CD4-positive, alpha-beta T cell treated with Interleukin-4 for 1 hour (primary cell): ENCODE results near the gene RAB14.
A peak's percentile ranks its signal among the peaks of the same experiment; 100 is the strongest.
"Not testable (repeated sequence)": the region's sequence is repeated elsewhere in the genome, so short reads cannot be mapped to it uniquely, and the experiment has no call there.

Experiments
- DNase-seq, 2 donors: peaks; one replicate each; pipeline ENCODE4 v3.0.0-alpha.2; 2020 to 2022

The RAB14 gene

GRCh38 chr9:121153642-121154041 is 48.0 kb downstream of the RAB14 start:
- DNase-seq = no peak

GRCh38 chr9:121150188-121150587 is 51.5 kb downstream of the RAB14 start:
- DNase-seq = no peak

- DNase-seq = no peak
Observed at GRCh38 chr9:121144482-121144881, 57.2 kb downstream of the RAB14 start.

GRCh38 chr9:121143771-121144170 is 57.9 kb downstream of the RAB14 start:
- DNase-seq = no peak

- no peak for DNase-seq
Observed at GRCh38 chr9:121141706-121142105, 60.0 kb downstream of the RAB14 start.

- DNase-seq = no peak
Observed at GRCh38 chr9:121141306-121141705, 60.4 kb downstream of the RAB14 start.

- DNase-seq = no peak
Observed at GRCh38 chr9:121140162-121140561, 61.5 kb downstream of the RAB14 start.

GRCh38 chr9:121138973-121139372 is 62.7 kb downstream of the RAB14 start:
- DNase-seq = no peak

- no peak for DNase-seq
Observed at GRCh38 chr9:121138561-121138960, 63.1 kb downstream of the RAB14 start.

- DNase-seq = no peak
Observed at GRCh38 chr9:121135642-121136041, 66.0 kb downstream of the RAB14 start.

- peak; percentile 78 for DNase-seq
Observed at GRCh38 chr9:121133104-121133816, 68.4 kb downstream of the RAB14 start.

- DNase-seq = not testable (repeated sequence)
Observed at GRCh38 chr9:121129384-121129783, 72.3 kb downstream of the RAB14 start.
